Activated gamma-delta T cell treated with anti-CD3 and anti-CD28 coated beads, Interleukin-2, amount 50 U/mL, for 16 hours (primary cell): ENCODE results near the gene PCID2.

ENCODE experiments used
- DNase-seq: peaks from one replicate; pipeline ENCODE4 v3.0.0-alpha.2; 2020; ENCODE audit warnings: low read depth

The PCID2 gene

GRCh38 chr13:113219256-113219940 lies 10.9 kb upstream of the PCID2 start:
- DNase-seq, result no peak

- DNase-seq, result no peak
Measured at GRCh38 chr13:113218586-113218985, 10.1 kb upstream of the PCID2 start.

- DNase-seq, result no peak
Measured at GRCh38 chr13:113216254-113217048, 8.0 kb upstream of the PCID2 start.

- no peak for DNase-seq
Measured at GRCh38 chr13:113211774-113212173, 3.3 kb upstream of the PCID2 start.

GRCh38 chr13:113210833-113211232 lies 2.4 kb upstream of the PCID2 start:
- DNase-seq, result no peak

GRCh38 chr13:113209759-113210421 lies 1.4 kb upstream of the PCID2 start:
- DNase-seq, result peak; percentile 51

GRCh38 chr13:113209336-113209758 lies 878 bp upstream of the PCID2 start, which contains the start of gene CUL4A:
TSS of gene CUL4A (plus strand) at chr13:113209613. CDS start at chr13:113209628, 15 bp downstream.
- peak; percentile 54 for DNase-seq

GRCh38 chr13:113207890-113208420 lies 514 bp downstream of the PCID2 start:
- DNase-seq, result no peak

GRCh38 chr13:113207460-113207859 lies 1.0 kb downstream of the PCID2 start:
- no peak for DNase-seq

GRCh38 chr13:113205428-113205931 lies 3.0 kb downstream of the PCID2 start:
- no peak for DNase-seq

GRCh38 chr13:113204378-113204734 lies 4.1 kb downstream of the PCID2 start:
- DNase-seq, result no peak

- no peak for DNase-seq
Measured at GRCh38 chr13:113203507-113204377, 4.7 kb downstream of the PCID2 start.

GRCh38 chr13:113202912-113203311 lies 5.6 kb downstream of the PCID2 start:
- no peak for DNase-seq

GRCh38 chr13:113201815-113202214 lies 6.7 kb downstream of the PCID2 start:
- DNase-seq, result no peak

- DNase-seq, result no peak
Measured at GRCh38 chr13:113196970-113197737, 11.3 kb downstream of the PCID2 start.

- no peak for DNase-seq
Measured at GRCh38 chr13:113195360-113195759, 13.1 kb downstream of the PCID2 start.

GRCh38 chr13:113192902-113193301 lies 15.6 kb downstream of the PCID2 start:
- no peak for DNase-seq

- no peak for DNase-seq
Measured at GRCh38 chr13:113192279-113192678, 16.2 kb downstream of the PCID2 start.

- no peak for DNase-seq
Measured at GRCh38 chr13:113190181-113190580, 18.3 kb downstream of the PCID2 start.

GRCh38 chr13:113187883-113188665 lies 20.4 kb downstream of the PCID2 start:
- no peak for DNase-seq
